IMR-90 (cell line): Measurements from ENCODE around the gene ZC3H8. TPM values are rescaled to one million over a fixed set of nuclear protein-coding genes. Genes with fewer than 3 reads are reported as not detected.

ENCODE experiments used
- ATAC-seq: fragments of 200-7000 bp; cut with Tn5 transposase; 2 replicates; pipeline ENCODE4 v1.9.1; 2020; ENCODE audit warnings: low read depth, mild to moderate bottlenecking, moderate library complexity
- BruUV-seq: library from RNA; stranded (reverse); fragments of 400-500 nt; replicated peaks from 2 replicates; lab custom pipeline; 2021; lab: Mats Ljungman, UMichigan
- CTCF ChIA-PET: fragments of 300-600 bp; formaldehyde crosslinking; extraction: SDS; loops from one replicate; lab custom pipeline; 2021; ENCODE audit warnings: antibody characterized with exemption; lab: Yijun Ruan, JAX
- POLR2A ChIA-PET: fragments of 300-600 bp; sonication (Branson Sonifier 250); formaldehyde crosslinking; loops from one replicate; lab custom pipeline; 2022; ENCODE audit warnings: antibody characterized with exemption; ENCODE audit not compliant: unreplicated experiment; lab: Charles Lee
- DNase-seq: peaks from one replicate; pipeline ENCODE4 v3.0.0; 2013
- H2AFZ ChIP-seq: replicated peaks from 2 replicates; pipeline ENCODE3; 2013; ENCODE audit warnings: low read length, mild to moderate bottlenecking; ENCODE audit not compliant: poor library complexity
- H2AK5ac ChIP-seq: 2 replicates; pipeline ENCODE4 v1.6.1; 2013; ENCODE audit warnings: low read depth, low read length, inconsistent platforms
- H2AK9ac ChIP-seq: replicated peaks from 2 replicates; pipeline ENCODE3; 2013; ENCODE audit warnings: mild to moderate bottlenecking, low read depth, low read length, moderate library complexity; ENCODE audit not compliant: poor library complexity
- H2BK120ac ChIP-seq: 2 replicates; pipeline ENCODE4 v1.6.1; 2013; ENCODE audit warnings: low read depth, low read length, inconsistent platforms
- H2BK15ac ChIP-seq: 3 replicates; pipeline ENCODE4 v1.6.1; 2013; ENCODE audit warnings: low read depth, low read length, inconsistent platforms
- H2BK20ac ChIP-seq: 2 replicates; pipeline ENCODE4 v1.6.1; 2013; ENCODE audit warnings: low read depth, mild to moderate bottlenecking, inconsistent platforms, low read length, moderate library complexity
- H2BK5ac ChIP-seq: 2 replicates; pipeline ENCODE4 v1.6.1; 2013; ENCODE audit warnings: mild to moderate bottlenecking, low read depth, low read length, inconsistent platforms; ENCODE audit not compliant: poor library complexity, severe bottlenecking
- H3K14ac ChIP-seq: replicated peaks from 2 replicates; pipeline ENCODE4 v1.6.1; 2013; ENCODE audit warnings: low read depth, low read length, inconsistent platforms
- H3K18ac ChIP-seq: 2 replicates; pipeline ENCODE4 v1.6.1; 2013; ENCODE audit warnings: low read depth, low read length, control low read depth
- H3K23ac ChIP-seq: 2 replicates; pipeline ENCODE4 v1.6.1; 2013; ENCODE audit warnings: low read depth, low read length, inconsistent platforms
- H3K27ac ChIP-seq: 2 replicates; pipeline ENCODE4 v1.5.1; 2013; ENCODE audit warnings: mild to moderate bottlenecking, control low read depth, low read length; ENCODE audit not compliant: insufficient read depth
- H3K27me3 ChIP-seq: 2 replicates; pipeline ENCODE4 v1.6.1; 2013; ENCODE audit warnings: low read length; ENCODE audit not compliant: control insufficient read depth, insufficient read depth
- H3K36me3 ChIP-seq: 2 replicates; pipeline ENCODE4 v1.6.1; 2013; ENCODE audit warnings: low read length, mixed read lengths; ENCODE audit not compliant: control insufficient read depth, insufficient read depth
- H3K4ac ChIP-seq: 2 replicates; pipeline ENCODE4 v1.6.1; 2013; ENCODE audit warnings: low read depth, low read length, inconsistent platforms
- H3K4me1 ChIP-seq: 2 replicates; pipeline ENCODE4 v1.6.1; 2013; ENCODE audit warnings: low read length, mixed read lengths; ENCODE audit not compliant: control insufficient read depth, insufficient read depth
- H3K4me2 ChIP-seq: 2 replicates; pipeline ENCODE4 v1.6.1; 2013; ENCODE audit warnings: low read depth, mild to moderate bottlenecking, control low read depth, low read length, moderate library complexity
- H3K4me3 ChIP-seq: 2 replicates; pipeline ENCODE4 v1.5.1; 2013; ENCODE audit warnings: low read depth, mild to moderate bottlenecking, control low read depth, low read length, moderate library complexity; ENCODE audit not compliant: insufficient read depth
- H3K56ac ChIP-seq: 2 replicates; pipeline ENCODE4 v1.6.1; 2013; ENCODE audit warnings: low read length, inconsistent platforms; ENCODE audit not compliant: insufficient read depth; ENCODE audit errors: extremely low read depth
- H3K79me1 ChIP-seq, 2 experiments: 2 replicates each; pipeline ENCODE4 v1.6.1; 2013; ENCODE audit warnings: low read length in 2 of 2, inconsistent platforms in 1 of 2, low read depth in 1 of 2
- H3K9ac ChIP-seq: 2 replicates; pipeline ENCODE4 v1.6.1; 2013; ENCODE audit warnings: low read depth, low read length, control low read depth
- H3K9me1 ChIP-seq: 2 replicates; pipeline ENCODE4 v1.6.1; 2013; ENCODE audit warnings: low read length, inconsistent platforms; ENCODE audit not compliant: insufficient read depth
- H3K9me3 ChIP-seq: 2 replicates; pipeline ENCODE4 v1.6.1; 2013; ENCODE audit warnings: low read length; ENCODE audit not compliant: control insufficient read depth, insufficient read depth
- H4K20me1 ChIP-seq: 2 replicates; pipeline ENCODE4 v1.6.1; 2013; ENCODE audit warnings: low read length, inconsistent platforms; ENCODE audit not compliant: insufficient read depth
- H4K5ac ChIP-seq: 2 replicates; pipeline ENCODE4 v1.6.1; 2013; ENCODE audit warnings: mild to moderate bottlenecking, low read depth, low read length, control low read depth
- H4K8ac ChIP-seq, 2 experiments: 2 replicates each; pipeline ENCODE4 v1.6.1; 2013; ENCODE audit warnings: low read depth in 2 of 2, low read length in 2 of 2, control low read depth in 1 of 2, inconsistent platforms in 1 of 2
- H4K91ac ChIP-seq: 2 replicates; pipeline ENCODE4 v1.6.1; 2013; ENCODE audit warnings: low read depth, low read length, inconsistent platforms; ENCODE audit not compliant: insufficient read depth
- FOS ChIP-seq: fragments of 150-350 bp; IDR thresholded peaks from 2 replicates; pipeline ENCODE4 v1.6.1; 2016; ENCODE audit warnings: low read depth, low read length
- NFE2L2 ChIP-seq: fragments of 150-350 bp; IDR thresholded peaks from 2 replicates; pipeline ENCODE4 v1.6.1; 2016; ENCODE audit warnings: low read depth, mild to moderate bottlenecking, low read length
- POLR2A ChIP-seq: IDR thresholded peaks from 2 replicates; pipeline ENCODE4 v1.6.1; 2012; ENCODE audit warnings: mild to moderate bottlenecking, low read depth, low read length
- RCOR1 ChIP-seq: IDR thresholded peaks from 2 replicates; pipeline ENCODE4 v1.6.1; 2012; ENCODE audit warnings: mild to moderate bottlenecking, low read length, improper control_type of control experiment; ENCODE audit not compliant: insufficient replicate concordance
- SMC3 ChIP-seq: fragments of 150-350 bp; IDR thresholded peaks from 2 replicates; pipeline ENCODE4 v1.6.1; 2016; ENCODE audit warnings: low read depth, mild to moderate bottlenecking, antibody characterized with exemption, low read length, moderate library complexity
- WGBS, 2 experiments: methylation state at CpG; one replicate each; pipeline versions ENCODE4 v1.1.5 to v1.1.7; 2013; ENCODE audit warnings: missing lambda C conversion rate in 2 of 2; ENCODE audit not compliant: insufficient read length in 1 of 2; ENCODE audit errors: extremely low coverage in 2 of 2; 5-methylcytosine and 5-hydroxymethylcytosine counted together
- dilution Hi-C: fragments of 300-500 bp; cut with HindIII; formaldehyde crosslinking; loops from one replicate; pipeline ENCODE4 v1.14.3; 2018; ENCODE audit warnings: low sequenced_read_pairs; ENCODE audit not compliant: unreplicated experiment
- in situ Hi-C: fragments of 300-500 bp; cut with MboI; formaldehyde crosslinking; loops from 3 replicates; pipeline ENCODE4 v1.14.3; 2019; ENCODE audit warnings: low sequenced_read_pairs, inconsistent platforms, mixed read lengths
- intact Hi-C: fragments of 100-400 bp; cut with micrococcal nuclease; formaldehyde crosslinking; loops from 2 replicates; pipeline ENCODE4 v1.10.0; 2022
- polyA plus RNA-seq, 3 experiments: library from polyadenylated mRNA; depleted of rRNA; stranded (reverse); fragments of >200 nt; gene quantifications; 2 replicates each; pipeline ENCODE4 v1.2.3, GENCODE V29; 2012; ENCODE audit warnings: low replicate concordance in 1 of 3
- total RNA-seq: library from RNA; depleted of rRNA; stranded (reverse); fragments of >200 nt; gene quantifications from 2 replicates; pipeline ENCODE4 v1.2.3, GENCODE V29; 2012
- TF ChIP-seq, protein P1 (sequence below): fragments of 150-350 bp; IDR thresholded peaks from 2 replicates; pipeline ENCODE4 v1.6.1; 2016; ENCODE audit warnings: low read depth, mild to moderate bottlenecking, low read length, moderate library complexity, borderline replicate concordance

The ZC3H8 gene
- total and polyA plus RNA-seq, 2 of the 4 experiments (the other 2 are of a cell fraction): 0.18 to 1.6 TPM

DNA sequence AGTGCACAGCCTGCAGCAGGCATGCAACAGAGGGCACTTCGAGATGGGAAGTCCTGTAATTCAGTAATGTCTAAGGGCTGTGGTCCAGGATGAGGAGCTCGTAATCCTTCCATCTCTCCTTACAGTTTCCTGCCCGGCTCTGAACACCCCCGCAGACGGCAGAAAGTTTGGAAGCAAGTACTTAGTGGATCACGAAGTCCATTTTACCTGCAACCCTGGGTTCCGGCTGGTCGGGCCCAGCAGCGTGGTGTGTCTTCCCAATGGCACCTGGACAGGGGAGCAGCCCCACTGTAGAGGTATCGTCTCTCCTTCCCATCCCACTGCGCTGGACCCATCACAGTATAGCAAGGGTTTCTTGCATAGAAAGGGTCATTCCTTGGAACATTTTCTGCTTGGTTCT, 90.0 kb downstream of the ZC3H8 start:
- no peak overlapping the region for H3K23ac ChIP-seq
- H3K4me1 ChIP-seq: no peaks in the 10 kb centered on the region
- no peak overlapping the region for H3K4me2 ChIP-seq
- TF ChIP-seq SMC3: no peak
- TF ChIP-seq, protein P1, sequence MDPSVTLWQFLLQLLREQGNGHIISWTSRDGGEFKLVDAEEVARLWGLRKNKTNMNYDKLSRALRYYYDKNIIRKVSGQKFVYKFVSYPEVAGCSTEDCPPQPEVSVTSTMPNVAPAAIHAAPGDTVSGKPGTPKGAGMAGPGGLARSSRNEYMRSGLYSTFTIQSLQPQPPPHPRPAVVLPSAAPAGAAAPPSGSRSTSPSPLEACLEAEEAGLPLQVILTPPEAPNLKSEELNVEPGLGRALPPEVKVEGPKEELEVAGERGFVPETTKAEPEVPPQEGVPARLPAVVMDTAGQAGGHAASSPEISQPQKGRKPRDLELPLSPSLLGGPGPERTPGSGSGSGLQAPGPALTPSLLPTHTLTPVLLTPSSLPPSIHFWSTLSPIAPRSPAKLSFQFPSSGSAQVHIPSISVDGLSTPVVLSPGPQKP: no peak
- no peak for TF ChIP-seq RCOR1
- no peak for TF ChIP-seq POLR2A
- TF ChIP-seq FOS: no peak
- TF ChIP-seq NFE2L2: no peak
- dilution Hi-C loops: no loop called here
- no peaks in the 10 kb centered on the region for H4K20me1 ChIP-seq
- H2AFZ ChIP-seq: no peak overlapping the region
- H2BK15ac ChIP-seq: no peak overlapping the region
- H2BK120ac ChIP-seq: no peak overlapping the region
- H3K4ac ChIP-seq: no peak overlapping the region
- peaks cover 4% of the 10 kb centered on the region; the same call in 1 of the 2 replicates for H3K9me1 ChIP-seq
- no peak overlapping the region for H4K91ac ChIP-seq
- no peak overlapping the region for H2BK5ac ChIP-seq
- no peak overlapping the region for H3K18ac ChIP-seq
- H3K36me3 ChIP-seq: no peaks in the 10 kb centered on the region
- no peaks in the 10 kb centered on the region; a peak in 1 of 4 replicates for H3K79me1 ChIP-seq
- no peak overlapping the region for H2AK5ac ChIP-seq
- H3K9ac ChIP-seq: no peak overlapping the region
- no peaks in the 10 kb centered on the region for H3K27me3 ChIP-seq
- DNase-seq (no peak), ATAC-seq (no peak)
- no peak overlapping the region for H4K5ac ChIP-seq
- H3K56ac ChIP-seq: no peak overlapping the region
- H4K8ac ChIP-seq: no peak overlapping the region
- no peak overlapping the region for H2BK20ac ChIP-seq
- H3K4me3 ChIP-seq: no peak overlapping the region
- ChIA-PET POLR2A (no interaction called here), CTCF (no interaction called here)
- in situ Hi-C loops: no loop called here
- BruUV-seq: no TSS peak
- 100% methylated on average over 3 of the region's 11 CpGs; no CpG with 5 or more reads in 1 of the 2 experiments for WGBS, 2 experiments
- no peaks in the 10 kb centered on the region for H3K9me3 ChIP-seq
- intact Hi-C loops: no loop called here
- H3K27ac ChIP-seq: no peak overlapping the region
- no peak overlapping the region for H3K14ac ChIP-seq
- H2AK9ac ChIP-seq: no peak overlapping the region
